IMR-90 (cell line): ENCODE results near the gene KLK14. TPM values are rescaled to one million over a fixed set of nuclear protein-coding genes. Genes with fewer than 3 reads are reported as not detected.

ENCODE experiments used
- ATAC-seq: fragments of 200-7000 bp; cut with Tn5 transposase; 2 replicates; pipeline ENCODE4 v1.9.1; 2020; ENCODE audit warnings: low read depth, mild to moderate bottlenecking, moderate library complexity
- BruUV-seq: library from RNA; stranded (reverse); fragments of 400-500 nt; replicated peaks from 2 replicates; lab custom pipeline; 2021; lab: Mats Ljungman, UMichigan
- CTCF ChIA-PET: fragments of 300-600 bp; formaldehyde crosslinking; extraction: SDS; loops from one replicate; lab custom pipeline; 2021; ENCODE audit warnings: antibody characterized with exemption; lab: Yijun Ruan, JAX
- POLR2A ChIA-PET: fragments of 300-600 bp; sonication (Branson Sonifier 250); formaldehyde crosslinking; loops from one replicate; lab custom pipeline; 2022; ENCODE audit warnings: antibody characterized with exemption; ENCODE audit not compliant: unreplicated experiment; lab: Charles Lee
- DNase-seq: peaks from one replicate; pipeline ENCODE4 v3.0.0; 2013
- H2AFZ ChIP-seq: replicated peaks from 2 replicates; pipeline ENCODE3; 2013; ENCODE audit warnings: low read length, mild to moderate bottlenecking; ENCODE audit not compliant: poor library complexity
- H2AK5ac ChIP-seq: 2 replicates; pipeline ENCODE4 v1.6.1; 2013; ENCODE audit warnings: low read depth, low read length, inconsistent platforms
- H2AK9ac ChIP-seq: replicated peaks from 2 replicates; pipeline ENCODE3; 2013; ENCODE audit warnings: mild to moderate bottlenecking, low read depth, low read length, moderate library complexity; ENCODE audit not compliant: poor library complexity
- H2BK120ac ChIP-seq: 2 replicates; pipeline ENCODE4 v1.6.1; 2013; ENCODE audit warnings: low read depth, low read length, inconsistent platforms
- H2BK15ac ChIP-seq: 3 replicates; pipeline ENCODE4 v1.6.1; 2013; ENCODE audit warnings: low read depth, low read length, inconsistent platforms
- H2BK20ac ChIP-seq: 2 replicates; pipeline ENCODE4 v1.6.1; 2013; ENCODE audit warnings: low read depth, mild to moderate bottlenecking, inconsistent platforms, low read length, moderate library complexity
- H2BK5ac ChIP-seq: 2 replicates; pipeline ENCODE4 v1.6.1; 2013; ENCODE audit warnings: mild to moderate bottlenecking, low read depth, low read length, inconsistent platforms; ENCODE audit not compliant: poor library complexity, severe bottlenecking
- H3K14ac ChIP-seq: replicated peaks from 2 replicates; pipeline ENCODE4 v1.6.1; 2013; ENCODE audit warnings: low read depth, low read length, inconsistent platforms
- H3K18ac ChIP-seq: 2 replicates; pipeline ENCODE4 v1.6.1; 2013; ENCODE audit warnings: low read depth, low read length, control low read depth
- H3K23ac ChIP-seq: 2 replicates; pipeline ENCODE4 v1.6.1; 2013; ENCODE audit warnings: low read depth, low read length, inconsistent platforms
- H3K27ac ChIP-seq: 2 replicates; pipeline ENCODE4 v1.5.1; 2013; ENCODE audit warnings: mild to moderate bottlenecking, control low read depth, low read length; ENCODE audit not compliant: insufficient read depth
- H3K27me3 ChIP-seq: 2 replicates; pipeline ENCODE4 v1.6.1; 2013; ENCODE audit warnings: low read length; ENCODE audit not compliant: control insufficient read depth, insufficient read depth
- H3K36me3 ChIP-seq: 2 replicates; pipeline ENCODE4 v1.6.1; 2013; ENCODE audit warnings: low read length, mixed read lengths; ENCODE audit not compliant: control insufficient read depth, insufficient read depth
- H3K4ac ChIP-seq: 2 replicates; pipeline ENCODE4 v1.6.1; 2013; ENCODE audit warnings: low read depth, low read length, inconsistent platforms
- H3K4me1 ChIP-seq: 2 replicates; pipeline ENCODE4 v1.6.1; 2013; ENCODE audit warnings: low read length, mixed read lengths; ENCODE audit not compliant: control insufficient read depth, insufficient read depth
- H3K4me2 ChIP-seq: 2 replicates; pipeline ENCODE4 v1.6.1; 2013; ENCODE audit warnings: low read depth, mild to moderate bottlenecking, control low read depth, low read length, moderate library complexity
- H3K4me3 ChIP-seq: 2 replicates; pipeline ENCODE4 v1.5.1; 2013; ENCODE audit warnings: low read depth, mild to moderate bottlenecking, control low read depth, low read length, moderate library complexity; ENCODE audit not compliant: insufficient read depth
- H3K56ac ChIP-seq: 2 replicates; pipeline ENCODE4 v1.6.1; 2013; ENCODE audit warnings: low read length, inconsistent platforms; ENCODE audit not compliant: insufficient read depth; ENCODE audit errors: extremely low read depth
- H3K79me1 ChIP-seq, 2 experiments: 2 replicates each; pipeline ENCODE4 v1.6.1; 2013; ENCODE audit warnings: low read length in 2 of 2, inconsistent platforms in 1 of 2, low read depth in 1 of 2
- H3K9ac ChIP-seq: 2 replicates; pipeline ENCODE4 v1.6.1; 2013; ENCODE audit warnings: low read depth, low read length, control low read depth
- H3K9me1 ChIP-seq: 2 replicates; pipeline ENCODE4 v1.6.1; 2013; ENCODE audit warnings: low read length, inconsistent platforms; ENCODE audit not compliant: insufficient read depth
- H3K9me3 ChIP-seq: 2 replicates; pipeline ENCODE4 v1.6.1; 2013; ENCODE audit warnings: low read length; ENCODE audit not compliant: control insufficient read depth, insufficient read depth
- H4K20me1 ChIP-seq: 2 replicates; pipeline ENCODE4 v1.6.1; 2013; ENCODE audit warnings: low read length, inconsistent platforms; ENCODE audit not compliant: insufficient read depth
- H4K5ac ChIP-seq: 2 replicates; pipeline ENCODE4 v1.6.1; 2013; ENCODE audit warnings: mild to moderate bottlenecking, low read depth, low read length, control low read depth
- H4K8ac ChIP-seq, 2 experiments: 2 replicates each; pipeline ENCODE4 v1.6.1; 2013; ENCODE audit warnings: low read depth in 2 of 2, low read length in 2 of 2, control low read depth in 1 of 2, inconsistent platforms in 1 of 2
- H4K91ac ChIP-seq: 2 replicates; pipeline ENCODE4 v1.6.1; 2013; ENCODE audit warnings: low read depth, low read length, inconsistent platforms; ENCODE audit not compliant: insufficient read depth
- CEBPB ChIP-seq: IDR thresholded peaks from 2 replicates; pipeline ENCODE4 v1.6.1; 2012; ENCODE audit warnings: low read depth, low read length, improper control_type of control experiment
- CHD1 ChIP-seq: IDR thresholded peaks from 2 replicates; pipeline ENCODE4 v1.6.1; 2012; ENCODE audit warnings: low read depth, low read length, improper control_type of control experiment
- CTCF ChIP-seq: conservative IDR thresholded peaks from 2 replicates; pipeline ENCODE4 v1.5.1; 2012; ENCODE audit warnings: mild to moderate bottlenecking, low read depth, low read length, improper control_type of control experiment
- FOS ChIP-seq: fragments of 150-350 bp; IDR thresholded peaks from 2 replicates; pipeline ENCODE4 v1.6.1; 2016; ENCODE audit warnings: low read depth, low read length
- POLR2A ChIP-seq: IDR thresholded peaks from 2 replicates; pipeline ENCODE4 v1.6.1; 2012; ENCODE audit warnings: mild to moderate bottlenecking, low read depth, low read length
- WGBS, 2 experiments: methylation state at CpG; one replicate each; pipeline versions ENCODE4 v1.1.5 to v1.1.7; 2013; ENCODE audit warnings: missing lambda C conversion rate in 2 of 2; ENCODE audit not compliant: insufficient read length in 1 of 2; ENCODE audit errors: extremely low coverage in 2 of 2; 5-methylcytosine and 5-hydroxymethylcytosine counted together
- dilution Hi-C: fragments of 300-500 bp; cut with HindIII; formaldehyde crosslinking; loops from one replicate; pipeline ENCODE4 v1.14.3; 2018; ENCODE audit warnings: low sequenced_read_pairs; ENCODE audit not compliant: unreplicated experiment
- in situ Hi-C: fragments of 300-500 bp; cut with MboI; formaldehyde crosslinking; loops from 3 replicates; pipeline ENCODE4 v1.14.3; 2019; ENCODE audit warnings: low sequenced_read_pairs, inconsistent platforms, mixed read lengths
- intact Hi-C: fragments of 100-400 bp; cut with micrococcal nuclease; formaldehyde crosslinking; loops from 2 replicates; pipeline ENCODE4 v1.10.0; 2022
- polyA plus RNA-seq, 3 experiments: library from polyadenylated mRNA; depleted of rRNA; stranded (reverse); fragments of >200 nt; gene quantifications; 2 replicates each; pipeline ENCODE4 v1.2.3, GENCODE V29; 2012; ENCODE audit warnings: low replicate concordance in 1 of 3
- total RNA-seq: library from RNA; depleted of rRNA; stranded (reverse); fragments of >200 nt; gene quantifications from 2 replicates; pipeline ENCODE4 v1.2.3, GENCODE V29; 2012

KLK14 gene
- total and polyA plus RNA-seq, 2 of the 4 experiments (the other 2 are of a cell fraction), result not detected

- H3K36me3 ChIP-seq, result peaks cover 23% of the 10 kb centered on the region
- peaks cover 27 to 57% of the 10 kb centered on the region in 2 experiments for H3K79me1 ChIP-seq
- no TSS peak for BruUV-seq
- no peak overlapping the region for H2AFZ ChIP-seq
- ChIA-PET POLR2A (no interaction called here), CTCF (no interaction called here)
- peaks cover 18% of the 10 kb centered on the region for H4K20me1 ChIP-seq
- no peak overlapping the region for H3K56ac ChIP-seq
- H3K4me1 ChIP-seq, result no peaks in the 10 kb centered on the region
- ATAC-seq (no peak), DNase-seq (no peak)
- no peak overlapping the region for H3K4ac ChIP-seq
- in situ Hi-C loops (no loop called here), intact Hi-C loops (loop anchor here (10.0 kb wide), 2 partner anchors 298 to 378 kb away; partner anchors contain the start of gene CLEC11A), dilution Hi-C loops (no loop called here)
- H3K4me3 ChIP-seq, result no peak overlapping the region
- no peak overlapping the region for H2BK20ac ChIP-seq
- TF ChIP-seq CHD1 (no peak), CEBPB (no peak), CTCF (no peak), POLR2A (no peak), FOS (no peak)
- peaks cover 6% of the 10 kb centered on the region; the same call in 1 of the 2 replicates for H3K9me1 ChIP-seq
- no peak overlapping the region for H3K23ac ChIP-seq
- H3K27me3 ChIP-seq, result no peaks in the 10 kb centered on the region
- no peak overlapping the region for H2BK120ac ChIP-seq
- WGBS, 2 experiments, result no CpG with 5 or more reads among the region's 7 CpGs
- no peak overlapping the region for H3K27ac ChIP-seq
- H4K91ac ChIP-seq, result no peak overlapping the region
- no peaks in the 10 kb centered on the region for H3K9me3 ChIP-seq
- no peak overlapping the region for H2BK15ac ChIP-seq
- no peak overlapping the region for H3K14ac ChIP-seq
- H3K4me2 ChIP-seq, result no peak overlapping the region
- H4K8ac ChIP-seq, result no peak overlapping the region
- H2AK9ac ChIP-seq, result no peak overlapping the region
- H2BK5ac ChIP-seq, result no peak overlapping the region
- no peak overlapping the region for H3K18ac ChIP-seq
- H4K5ac ChIP-seq, result no peak overlapping the region
- no peak overlapping the region for H3K9ac ChIP-seq
- no peak overlapping the region for H2AK5ac ChIP-seq
Observed at GRCh38 chr19:51102991-51103390, 20.3 kb upstream of the KLK14 start.
